Mucosa of stomach (tissue), 1 donor: ENCODE results near the gene C10orf67.
"Not testable (repeated sequence)": the region's sequence is repeated elsewhere in the genome, so short reads cannot be mapped to it uniquely, and the experiment has no call there.

ENCODE experiments used
- H3K27me3 ChIP-seq: one replicate; pipeline ENCODE4 v1.7.0; 2013; ENCODE audit warnings: mild to moderate bottlenecking, low read length; ENCODE audit not compliant: control insufficient read depth, insufficient read depth
- H3K36me3 ChIP-seq: one replicate; pipeline ENCODE4 v1.7.0; 2013; ENCODE audit warnings: low read length; ENCODE audit not compliant: control insufficient read depth, insufficient read depth
- H3K4me1 ChIP-seq: one replicate; pipeline ENCODE4 v1.7.0; 2013; ENCODE audit warnings: mild to moderate bottlenecking, low read length; ENCODE audit not compliant: control insufficient read depth, insufficient read depth
- H3K4me3 ChIP-seq: one replicate; pipeline ENCODE4 v1.7.0; 2013; ENCODE audit warnings: low read length
- H3K9ac ChIP-seq: one replicate; pipeline ENCODE4 v1.7.0; 2013; ENCODE audit warnings: mild to moderate bottlenecking, low read length, moderate library complexity
- H3K9me3 ChIP-seq: one replicate; pipeline ENCODE4 v1.7.0; 2013; ENCODE audit warnings: mild to moderate bottlenecking, low read length, moderate library complexity; ENCODE audit not compliant: control insufficient read depth
- donor health status: Pancreatic carcinoma.

The C10orf67 gene

DNA sequence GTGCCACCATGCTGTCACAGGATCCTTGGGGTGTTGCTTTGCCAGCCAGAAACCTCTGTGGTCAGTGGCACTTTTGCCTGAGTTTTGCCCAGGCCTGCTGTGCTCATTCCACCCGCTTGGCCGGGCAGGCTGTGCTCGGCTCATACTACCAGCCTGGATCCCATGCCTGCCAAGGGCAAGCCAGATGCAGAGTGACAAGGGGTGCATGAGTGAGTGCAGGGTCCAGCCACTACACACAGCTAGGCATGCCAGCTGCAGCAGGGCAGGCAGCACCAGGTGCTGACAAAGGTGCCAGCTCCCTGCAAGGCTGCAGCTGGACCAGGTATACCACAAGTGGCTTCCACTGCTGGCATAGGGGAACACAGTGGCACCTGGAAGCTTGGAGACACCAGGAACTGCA lies 28.6 kb downstream of the C10orf67 start:
- no peak overlapping the region for H3K9ac ChIP-seq

DNA sequence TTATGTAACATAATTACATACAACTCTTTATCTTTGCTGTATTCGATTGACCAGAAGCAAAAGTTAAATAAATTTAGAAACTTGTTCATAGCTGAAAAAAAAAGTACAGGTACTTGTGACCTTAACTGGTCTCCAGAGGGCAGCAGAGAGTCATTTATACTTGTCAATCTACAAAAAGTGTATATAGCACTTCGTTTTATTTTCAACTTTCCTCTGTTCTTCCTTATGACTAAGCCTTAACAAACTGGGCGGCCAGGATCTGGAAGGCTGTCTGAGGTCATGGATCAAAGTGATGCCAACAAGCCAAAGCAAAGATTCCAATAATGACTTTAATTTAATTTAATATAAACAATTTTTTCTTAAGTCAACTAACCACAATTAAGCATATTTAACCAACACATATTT lies 29.8 kb downstream of the C10orf67 start:
- Histone ChIP-seq H3K9me3 (no peaks in the 10 kb centered on the region), H3K9ac (no peak overlapping the region), H3K27me3 (no peaks in the 10 kb centered on the region), H3K36me3 (no peaks in the 10 kb centered on the region), H3K4me3 (no peak overlapping the region), H3K4me1 (no peaks in the 10 kb centered on the region)

More for the DNA sequence above, 28.6 kb downstream of the C10orf67 start:
- Histone ChIP-seq H3K4me1 (no peaks in the 10 kb centered on the region), H3K9me3 (no peaks in the 10 kb centered on the region), H3K36me3 (no peaks in the 10 kb centered on the region), H3K4me3 (no peak overlapping the region), H3K27me3 (no peaks in the 10 kb centered on the region)

DNA sequence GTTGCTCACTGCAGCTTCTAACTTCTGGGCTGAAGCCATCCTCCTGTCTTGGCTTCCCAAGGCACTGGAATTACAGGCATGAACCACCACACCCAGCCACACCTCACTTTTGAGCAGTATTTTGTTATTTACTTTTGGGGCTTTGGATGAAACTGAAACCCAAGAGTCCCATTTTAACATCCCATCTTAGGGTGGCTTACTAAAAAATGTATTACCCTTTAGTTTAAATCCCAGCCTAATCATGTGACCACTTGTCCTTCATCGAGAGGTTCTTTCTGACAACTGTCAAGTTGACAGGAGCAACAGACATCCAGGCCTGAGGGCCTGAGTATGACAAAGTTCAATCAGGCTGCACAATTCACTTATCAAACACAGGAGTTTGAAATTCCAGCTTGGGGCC lies 33.6 kb downstream of the C10orf67 start:
- peaks cover 3% of the 10 kb centered on the region for H3K27me3 ChIP-seq
- H3K4me3 ChIP-seq = no peak overlapping the region
- no peaks in the 10 kb centered on the region for H3K9me3 ChIP-seq
- no peaks in the 10 kb centered on the region for H3K4me1 ChIP-seq
- no peaks in the 10 kb centered on the region for H3K36me3 ChIP-seq
- no peak overlapping the region for H3K9ac ChIP-seq

DNA sequence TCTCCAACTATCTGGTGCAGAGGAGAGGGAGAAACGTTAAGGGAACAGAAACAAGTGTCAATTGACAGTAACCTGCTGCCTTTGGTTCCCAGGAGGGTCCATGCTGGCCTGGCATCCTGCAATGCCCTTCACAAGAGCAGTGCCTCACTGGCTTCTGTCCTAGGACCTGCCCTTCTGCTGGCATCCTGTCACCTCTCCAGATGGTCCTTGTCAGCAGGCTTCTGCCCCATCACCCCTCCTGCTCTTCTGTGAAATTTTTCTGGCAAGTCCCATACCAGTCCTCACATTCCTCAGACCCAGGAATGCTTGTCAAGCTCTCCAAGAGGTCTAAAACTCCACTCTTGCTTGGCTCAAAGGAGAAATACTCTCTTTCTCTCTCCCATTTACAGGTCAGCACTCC lies 34.2 kb downstream of the C10orf67 start:
- peaks cover 3% of the 10 kb centered on the region for H3K27me3 ChIP-seq
- H3K9ac ChIP-seq = no peak overlapping the region
- H3K4me3 ChIP-seq = no peak overlapping the region
- no peaks in the 10 kb centered on the region for H3K9me3 ChIP-seq
- H3K4me1 ChIP-seq = no peaks in the 10 kb centered on the region
- H3K36me3 ChIP-seq = no peaks in the 10 kb centered on the region

DNA sequence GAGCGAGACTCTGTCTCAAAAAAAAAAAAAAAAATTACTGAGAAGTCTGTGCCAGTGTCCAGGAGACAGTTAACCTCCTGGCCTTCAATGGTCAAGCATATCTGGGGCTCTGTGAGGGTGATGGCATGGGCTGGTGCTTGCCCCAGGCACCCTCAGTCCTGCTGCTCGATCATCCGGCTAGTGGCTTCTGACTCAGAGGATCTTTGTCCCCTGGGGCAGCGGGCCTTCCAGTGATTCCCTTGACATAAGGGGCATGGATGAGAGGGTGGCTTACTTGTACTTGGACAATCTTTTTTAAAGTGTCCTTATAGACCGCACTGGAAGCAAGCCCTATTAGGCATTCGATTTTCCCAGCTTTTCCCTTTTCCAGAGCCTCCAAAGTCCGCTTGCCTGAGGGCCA lies 44.6 kb downstream of the C10orf67 start:
- not testable (repeated sequence) for H3K4me1 ChIP-seq, H3K4me3 ChIP-seq, H3K27me3 ChIP-seq, H3K9ac ChIP-seq, H3K36me3 ChIP-seq, H3K9me3 ChIP-seq

DNA sequence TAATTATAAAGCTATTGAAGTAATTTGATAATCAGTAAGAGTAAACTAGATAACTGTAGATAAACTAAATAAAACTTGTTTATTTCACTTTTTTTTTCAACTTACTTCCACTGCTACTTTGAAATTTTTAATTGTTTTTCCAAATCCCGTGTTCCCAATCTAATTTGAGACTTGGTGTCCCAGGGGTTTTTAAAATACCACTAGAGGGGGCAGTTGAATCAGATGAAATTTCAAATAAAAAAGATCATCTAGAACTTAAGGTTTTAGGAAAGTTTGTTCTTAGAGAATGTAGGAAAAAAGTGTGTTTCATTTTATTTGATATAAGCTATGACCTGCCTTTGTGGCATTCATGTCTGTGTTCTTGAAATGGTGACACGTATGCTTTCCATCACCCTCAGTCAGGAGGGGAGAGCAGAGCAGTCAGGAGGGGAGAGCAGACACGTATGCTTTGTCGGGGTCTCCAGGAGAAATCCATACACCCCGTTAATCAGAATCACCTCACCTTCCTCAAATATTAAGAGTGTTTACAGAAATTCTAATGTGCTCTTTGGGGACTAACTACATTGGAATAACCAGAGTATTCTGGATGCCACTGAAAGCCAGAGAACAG lies 49.9 kb downstream of the C10orf67 start:
- no peaks in the 10 kb centered on the region for H3K4me1 ChIP-seq
- no peak overlapping the region for H3K9ac ChIP-seq

DNA sequence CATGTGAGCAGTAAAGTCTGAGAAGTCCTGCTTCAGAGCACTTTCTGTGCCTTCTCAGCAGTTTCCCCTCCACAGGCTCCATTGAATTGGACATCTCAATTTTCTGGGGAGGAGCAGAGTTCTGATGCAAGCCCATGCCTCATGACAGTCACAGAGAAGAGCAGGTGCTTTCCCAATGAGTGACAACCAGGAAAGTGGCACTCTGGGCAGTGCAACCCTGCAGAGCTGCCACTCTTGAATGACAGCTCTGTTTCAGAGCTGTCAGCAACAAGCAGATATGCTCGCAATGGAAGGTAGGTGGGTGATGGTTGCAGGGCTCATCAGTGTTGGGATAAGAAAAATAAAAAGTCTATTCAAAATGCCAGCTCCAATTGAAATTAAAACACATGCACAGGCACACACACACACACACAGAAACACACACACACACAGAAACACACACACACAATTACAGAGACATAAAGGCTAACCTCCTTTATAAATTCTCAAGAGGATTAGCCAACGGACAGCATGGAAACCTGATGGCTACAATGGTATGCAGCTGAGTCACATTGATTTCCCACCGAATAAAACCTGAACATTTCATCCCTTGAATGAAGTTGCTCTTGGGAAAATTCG lies 50.5 kb downstream of the C10orf67 start:
- no peak overlapping the region for H3K9ac ChIP-seq

More for the DNA sequence above, 49.9 kb downstream of the C10orf67 start:
- Histone ChIP-seq H3K27me3 (peaks cover 11% of the 10 kb centered on the region), H3K36me3 (no peaks in the 10 kb centered on the region), H3K9me3 (no peaks in the 10 kb centered on the region), H3K4me3 (no peak overlapping the region)

DNA sequence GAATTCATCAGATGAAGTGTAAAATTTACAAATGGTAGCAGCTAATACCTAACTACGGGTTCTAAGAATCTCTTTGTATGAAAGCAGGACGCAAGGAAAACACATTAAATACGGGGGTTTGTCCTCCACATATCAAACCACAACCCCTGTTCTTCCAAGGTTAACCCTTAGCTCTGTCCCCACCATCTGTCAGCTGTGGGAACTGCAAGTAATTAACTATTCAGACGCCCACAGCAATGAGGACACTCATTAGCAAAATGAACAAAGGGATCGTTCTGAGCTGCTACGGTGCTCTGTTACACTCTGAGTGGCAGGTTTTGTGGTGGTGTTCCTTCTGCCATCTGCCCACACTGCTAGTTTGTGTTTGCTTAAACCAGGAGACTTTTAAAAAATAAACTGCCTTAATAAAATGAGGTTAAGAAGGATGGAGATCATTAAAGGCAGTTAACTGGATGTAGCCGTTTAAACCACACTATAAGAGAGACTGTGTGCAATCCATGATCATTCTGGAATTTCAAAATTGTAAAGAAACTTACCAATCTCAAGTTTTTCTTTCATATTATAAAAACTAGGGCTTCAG lies 51.4 kb downstream of the C10orf67 start:
- no peaks in the 10 kb centered on the region for H3K36me3 ChIP-seq
- peaks cover 11% of the 10 kb centered on the region for H3K27me3 ChIP-seq
- H3K9me3 ChIP-seq = no peaks in the 10 kb centered on the region
- no peaks in the 10 kb centered on the region for H3K4me1 ChIP-seq
- no peak overlapping the region for H3K9ac ChIP-seq
- H3K4me3 ChIP-seq = no peak overlapping the region

More for the DNA sequence above, 50.5 kb downstream of the C10orf67 start:
- H3K4me1 ChIP-seq = no peaks in the 10 kb centered on the region
- no peaks in the 10 kb centered on the region for H3K9me3 ChIP-seq
- H3K4me3 ChIP-seq = no peak overlapping the region
- H3K27me3 ChIP-seq = peaks cover 11% of the 10 kb centered on the region
- H3K36me3 ChIP-seq = no peaks in the 10 kb centered on the region

DNA sequence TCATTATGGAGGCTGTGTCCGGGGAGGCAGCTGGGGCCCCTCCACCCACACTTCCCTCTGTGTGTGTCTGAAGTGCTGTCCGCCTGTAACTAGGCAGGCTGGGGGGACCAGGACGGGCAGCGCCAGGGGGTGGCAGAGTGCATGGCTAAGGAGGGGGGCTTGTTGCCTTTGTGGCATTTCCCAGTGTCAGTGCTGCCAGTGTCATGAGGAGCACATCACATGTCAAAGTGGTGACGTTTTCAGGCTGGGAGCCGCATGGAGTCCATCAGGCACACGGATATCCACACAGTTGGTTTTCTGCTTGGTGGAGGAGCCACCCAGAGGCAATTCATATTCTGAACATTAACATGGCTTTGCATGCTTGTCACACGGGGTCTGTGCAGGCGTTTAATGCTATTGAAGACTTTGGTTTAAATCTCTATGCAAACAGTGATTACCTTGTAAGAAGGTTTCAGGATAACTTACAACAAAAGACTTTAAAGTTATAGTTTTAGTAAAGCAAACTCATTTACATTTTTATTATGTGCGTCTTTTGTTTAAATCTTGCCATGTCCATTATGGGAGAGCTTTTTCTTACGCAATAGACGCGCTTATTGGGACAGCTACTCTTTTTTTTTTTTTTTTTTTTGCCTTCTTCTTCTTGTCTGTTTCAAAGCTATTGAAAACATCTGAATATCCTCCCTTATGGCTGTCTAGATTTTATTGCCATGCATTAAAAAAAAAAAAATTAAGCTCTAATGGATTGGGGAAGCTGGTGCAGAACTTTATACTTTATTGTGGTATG lies 52.9 kb downstream of the C10orf67 start:
- H3K36me3 ChIP-seq = no peaks in the 10 kb centered on the region
- H3K9me3 ChIP-seq = no peaks in the 10 kb centered on the region
- no peak overlapping the region for H3K9ac ChIP-seq
- peaks cover 11% of the 10 kb centered on the region for H3K27me3 ChIP-seq
- no peaks in the 10 kb centered on the region for H3K4me1 ChIP-seq
- H3K4me3 ChIP-seq = no peak overlapping the region

DNA sequence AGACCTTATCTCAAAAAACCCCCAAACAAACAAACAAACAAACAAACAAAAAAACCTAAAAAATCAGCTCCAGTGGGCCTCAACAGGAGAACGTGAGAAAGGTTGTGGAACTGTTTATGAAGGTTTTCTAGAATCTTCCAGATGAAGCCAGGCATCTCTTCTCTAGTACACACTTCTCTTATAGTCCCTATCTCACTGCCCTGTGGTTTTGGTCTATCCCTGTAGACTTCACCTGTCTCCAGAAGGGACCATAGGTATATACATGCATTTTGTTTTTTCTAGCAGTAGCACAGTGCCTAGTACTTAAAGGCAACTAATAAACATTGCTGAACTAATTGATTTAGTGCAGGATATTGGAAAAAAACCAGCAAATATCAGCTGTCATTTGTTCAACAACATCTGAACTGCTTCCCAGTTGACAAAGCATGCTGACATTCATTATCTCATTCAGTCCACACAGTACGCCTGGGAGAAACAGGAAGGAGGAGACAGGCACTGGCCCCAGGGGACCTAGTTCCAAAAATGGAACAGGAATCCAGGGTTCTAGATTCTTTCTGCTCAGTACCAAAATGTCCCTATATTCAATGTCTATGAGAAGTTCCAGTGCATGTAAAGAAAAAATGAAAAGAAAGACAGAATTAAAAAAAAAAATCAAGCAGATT lies 59.8 kb downstream of the C10orf67 start:
- no peaks in the 10 kb centered on the region for H3K4me1 ChIP-seq
- no peak overlapping the region for H3K4me3 ChIP-seq
- H3K27me3 ChIP-seq = peaks cover 5% of the 10 kb centered on the region
- no peaks in the 10 kb centered on the region for H3K9me3 ChIP-seq
- H3K9ac ChIP-seq = no peak overlapping the region
- no peaks in the 10 kb centered on the region for H3K36me3 ChIP-seq

DNA sequence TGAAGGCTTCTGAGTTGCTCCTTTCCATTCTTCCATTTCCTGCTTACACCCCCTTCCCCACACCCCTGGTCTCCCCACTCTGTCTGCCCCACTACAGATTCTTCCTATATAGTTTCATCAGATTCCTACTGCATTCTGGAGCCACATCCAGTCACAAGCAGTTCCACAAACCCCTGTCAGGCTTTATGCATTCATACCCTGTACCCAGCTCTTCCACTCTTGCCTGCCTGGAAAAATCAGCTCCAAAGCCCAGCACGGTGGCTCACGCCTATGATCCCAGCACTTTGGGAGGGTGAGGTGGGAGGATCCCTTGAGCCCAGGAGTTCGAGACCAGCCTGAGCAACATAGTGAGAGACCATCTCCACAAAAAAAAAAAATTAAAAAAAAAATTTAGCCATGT lies 60.4 kb downstream of the C10orf67 start:
- peaks cover 5% of the 10 kb centered on the region for H3K27me3 ChIP-seq
- no peak overlapping the region for H3K4me3 ChIP-seq
- no peak overlapping the region for H3K9ac ChIP-seq
- no peaks in the 10 kb centered on the region for H3K4me1 ChIP-seq
- H3K9me3 ChIP-seq = no peaks in the 10 kb centered on the region
- no peaks in the 10 kb centered on the region for H3K36me3 ChIP-seq

DNA sequence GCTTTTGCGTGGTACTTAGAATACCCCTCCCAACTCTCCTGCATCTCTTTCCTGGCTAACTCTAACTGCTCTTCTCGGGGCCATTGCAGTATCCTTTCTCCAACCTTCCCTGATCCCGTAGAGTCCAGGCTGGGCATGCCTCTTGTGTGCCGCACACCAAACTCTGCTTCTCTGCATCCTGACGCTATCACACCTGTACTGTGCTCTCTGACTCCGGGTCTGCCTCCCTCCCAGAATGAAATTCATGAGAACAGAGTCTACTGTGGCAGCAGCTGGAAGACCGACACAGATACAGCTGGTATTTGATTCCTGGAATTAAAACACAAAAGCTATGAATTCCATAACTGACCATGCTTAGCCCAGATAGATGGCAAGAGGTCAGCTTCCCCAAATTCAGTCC lies 60.9 kb downstream of the C10orf67 start:
- H3K9ac ChIP-seq = no peak overlapping the region

More for the DNA sequence above, 60.9 kb downstream of the C10orf67 start:
- H3K9me3 ChIP-seq = no peaks in the 10 kb centered on the region
- no peaks in the 10 kb centered on the region for H3K4me1 ChIP-seq
- H3K36me3 ChIP-seq = no peaks in the 10 kb centered on the region
- H3K27me3 ChIP-seq = peaks cover 5% of the 10 kb centered on the region
- no peak overlapping the region for H3K4me3 ChIP-seq
